Stimulated activated CD8-positive, alpha-beta memory T cell treated with anti-CD3 and anti-CD28 coated beads, Interleukin-12 subunit alpha, Interleukin-12 subunit beta, amount 100 ng/mL, for 24 hours (primary cell): ENCODE measurements around the gene GSTA2.
"Not testable (repeated sequence)": the region's sequence is repeated elsewhere in the genome, so short reads cannot be mapped to it uniquely, and the experiment has no call there.

Source experiments
- DNase-seq: peaks from one replicate; pipeline ENCODE4 v3.0.0-alpha.2; 2020; ENCODE audit errors: extremely low read depth

Gene GSTA2

GRCh38 chr6:52763322-52763916 lies at the start of gene GSTA2:
Gene GSTA2, minus strand, starts transcription at chr6:52763475. Its CDS starts 5,528 bp downstream, at chr6:52757947.
- not testable (repeated sequence) for DNase-seq

GRCh38 chr6:52809777-52810176 lies 46.5 kb upstream of the GSTA2 start:
- not testable (repeated sequence) for DNase-seq

- no peak for DNase-seq
Measured at GRCh38 chr6:52808660-52809059, 45.4 kb upstream of the GSTA2 start.

- DNase-seq, result not testable (repeated sequence)
Measured at GRCh38 chr6:52803668-52804255, 40.5 kb upstream of the GSTA2 start, which contains the start of gene GSTA1. Gene GSTA1, minus strand, starts transcription at chr6:52803816. Its CDS starts 4,549 bp downstream, at chr6:52799267.

DNA sequence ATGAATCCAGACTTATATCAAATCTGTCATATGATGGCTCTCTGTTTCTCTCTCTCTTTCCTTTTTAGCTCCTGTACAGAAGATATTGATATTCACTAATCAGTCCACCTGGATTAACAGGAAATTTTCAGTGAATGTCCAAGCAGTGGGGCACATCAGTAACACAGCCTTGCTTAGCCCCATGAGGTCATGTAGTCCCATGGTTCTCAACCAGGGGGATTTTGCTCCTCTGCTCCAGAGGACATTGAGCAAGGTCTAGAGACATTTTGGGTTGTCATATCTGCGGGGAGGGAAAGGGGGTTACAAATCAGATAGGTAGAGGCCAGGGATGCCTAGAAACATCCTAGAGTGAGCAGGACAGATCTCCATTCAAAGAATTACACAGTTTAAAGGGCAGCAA lies 39.5 kb upstream of the GSTA2 start:
- DNase-seq, result no peak

GRCh38 chr6:52801188-52801841 lies 38.0 kb upstream of the GSTA2 start:
- no peak for DNase-seq

GRCh38 chr6:52799272-52799671 lies 36.0 kb upstream of the GSTA2 start:
- not testable (repeated sequence) for DNase-seq

DNA sequence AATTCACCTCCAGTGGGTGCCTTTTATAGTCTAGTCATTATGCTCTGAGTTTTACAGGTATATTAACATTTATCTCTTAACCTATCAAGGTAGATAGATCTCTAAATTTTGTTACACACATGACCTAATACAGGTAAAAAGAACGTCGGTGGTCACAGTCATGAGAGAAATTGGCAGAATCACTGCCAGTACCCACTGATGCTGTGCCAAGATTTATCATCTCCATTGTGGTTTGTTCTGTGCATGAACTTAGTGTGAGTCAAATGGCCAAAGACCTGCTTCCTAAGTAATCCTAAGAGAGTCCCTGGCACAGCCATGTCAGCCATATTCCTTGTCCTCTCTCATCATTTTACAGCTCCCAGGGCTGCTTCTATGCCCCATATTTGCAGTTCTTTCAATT lies 31.1 kb upstream of the GSTA2 start:
- not testable (repeated sequence) for DNase-seq

GRCh38 chr6:52790861-52791260 lies 27.6 kb upstream of the GSTA2 start:
- no peak for DNase-seq

GRCh38 chr6:52789658-52790057 lies 26.4 kb upstream of the GSTA2 start:
- DNase-seq, result not testable (repeated sequence)

DNA sequence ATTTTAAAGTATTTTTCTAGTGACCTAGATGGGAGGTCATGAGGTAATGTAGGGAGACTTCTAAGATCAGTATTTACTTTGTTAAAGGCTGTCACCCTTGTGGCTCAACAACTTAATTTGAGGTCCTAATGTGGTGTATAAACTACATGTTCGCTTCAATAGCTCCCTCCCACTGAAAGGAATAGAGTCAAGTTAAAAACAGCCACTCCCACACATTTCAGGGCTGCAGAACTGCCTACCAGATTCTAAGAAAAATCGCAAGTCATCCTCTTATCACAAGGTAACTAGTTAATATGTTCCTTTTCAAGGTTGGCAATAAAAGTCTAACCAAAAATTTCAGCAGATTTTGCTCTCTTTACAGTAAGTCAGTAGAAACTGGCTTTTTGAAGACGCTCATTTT lies 25.2 kb upstream of the GSTA2 start:
- DNase-seq, result no peak

GRCh38 chr6:52787917-52788316 lies 24.6 kb upstream of the GSTA2 start:
- no peak for DNase-seq

DNA sequence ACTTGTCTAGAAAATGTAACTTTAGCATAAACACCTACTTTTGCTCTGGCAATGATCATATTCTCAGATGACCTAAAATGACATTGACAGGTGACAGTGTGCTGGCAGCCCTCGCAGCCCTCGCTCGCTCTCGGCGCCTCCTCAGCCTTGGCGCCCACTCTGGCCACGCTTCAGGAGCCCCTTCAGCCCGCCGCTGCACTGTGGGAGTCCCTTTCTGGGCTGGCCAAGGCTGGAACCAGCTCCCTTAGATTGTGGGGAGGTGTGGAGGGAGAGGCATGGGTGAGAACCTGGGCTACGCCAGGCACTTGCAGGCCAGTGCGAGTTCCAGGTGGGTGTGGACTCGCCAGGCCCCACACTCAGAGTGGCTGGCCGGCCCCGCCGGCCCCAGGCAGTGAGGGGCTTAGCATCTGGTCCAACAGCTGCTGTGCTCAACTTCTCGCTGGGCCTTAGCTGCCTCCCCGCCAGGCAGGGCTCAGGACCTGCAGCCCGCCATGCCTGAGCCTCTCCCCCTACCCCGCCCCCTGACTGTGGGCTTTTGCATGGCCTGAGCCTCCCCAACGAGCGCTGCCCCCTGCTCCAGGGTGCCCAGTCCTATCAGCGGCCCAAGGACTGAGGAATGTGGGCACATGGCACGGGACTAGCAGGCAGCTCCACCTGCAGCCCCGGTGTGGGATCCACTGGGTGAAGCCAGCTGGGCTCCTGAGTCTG lies 23.1 kb upstream of the GSTA2 start:
- DNase-seq, result no peak

DNA sequence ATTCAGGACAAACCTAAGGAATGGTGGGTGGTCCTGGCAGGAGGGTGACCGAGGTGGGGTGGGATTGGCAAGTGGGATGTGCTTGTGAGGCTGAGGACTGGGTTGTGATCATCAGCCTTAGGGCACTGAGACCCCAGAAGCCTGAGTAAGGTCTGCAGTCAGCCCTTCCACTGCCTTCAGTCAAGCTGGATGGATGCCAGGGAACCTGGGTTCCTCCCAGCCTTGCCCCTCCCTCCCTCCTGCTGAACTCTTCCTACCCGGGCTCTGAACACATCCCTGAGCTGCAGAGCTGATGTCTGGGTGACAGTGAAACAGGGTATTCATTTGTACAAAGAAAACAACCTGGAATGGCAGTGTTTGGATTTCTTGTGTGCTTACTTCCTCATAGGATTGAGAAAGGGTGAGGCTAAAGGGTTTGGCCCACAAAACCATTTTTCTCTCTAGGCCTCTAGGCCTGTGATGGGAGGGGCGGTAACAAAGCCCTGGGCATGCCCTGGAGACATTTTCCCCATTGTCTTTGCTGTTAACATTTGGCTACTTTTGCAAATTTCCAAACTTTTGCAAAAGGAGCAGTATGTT lies 19.5 kb upstream of the GSTA2 start:
- DNase-seq, result not testable (repeated sequence)

DNA sequence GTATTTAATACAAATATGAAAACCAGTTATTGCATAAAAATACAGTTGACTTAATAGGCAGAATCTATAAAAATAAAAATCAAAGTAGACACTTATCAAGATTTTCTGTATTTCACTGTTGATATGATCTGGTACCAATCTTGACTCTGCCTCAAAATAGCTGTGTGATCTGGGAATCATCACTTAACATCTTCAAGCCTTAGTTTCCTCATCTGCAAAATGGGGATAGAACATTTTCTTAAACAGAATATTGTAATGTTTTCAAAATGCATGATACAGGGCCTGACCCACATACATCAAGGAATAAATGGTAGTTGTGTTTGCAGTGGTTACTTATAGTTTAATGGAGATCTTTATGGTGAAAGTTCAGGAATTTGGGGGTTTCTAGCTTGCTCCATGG lies 18.9 kb upstream of the GSTA2 start:
- DNase-seq, result not testable (repeated sequence)

- DNase-seq, result no peak
Measured at GRCh38 chr6:52779237-52779636, 16.0 kb upstream of the GSTA2 start.

DNA sequence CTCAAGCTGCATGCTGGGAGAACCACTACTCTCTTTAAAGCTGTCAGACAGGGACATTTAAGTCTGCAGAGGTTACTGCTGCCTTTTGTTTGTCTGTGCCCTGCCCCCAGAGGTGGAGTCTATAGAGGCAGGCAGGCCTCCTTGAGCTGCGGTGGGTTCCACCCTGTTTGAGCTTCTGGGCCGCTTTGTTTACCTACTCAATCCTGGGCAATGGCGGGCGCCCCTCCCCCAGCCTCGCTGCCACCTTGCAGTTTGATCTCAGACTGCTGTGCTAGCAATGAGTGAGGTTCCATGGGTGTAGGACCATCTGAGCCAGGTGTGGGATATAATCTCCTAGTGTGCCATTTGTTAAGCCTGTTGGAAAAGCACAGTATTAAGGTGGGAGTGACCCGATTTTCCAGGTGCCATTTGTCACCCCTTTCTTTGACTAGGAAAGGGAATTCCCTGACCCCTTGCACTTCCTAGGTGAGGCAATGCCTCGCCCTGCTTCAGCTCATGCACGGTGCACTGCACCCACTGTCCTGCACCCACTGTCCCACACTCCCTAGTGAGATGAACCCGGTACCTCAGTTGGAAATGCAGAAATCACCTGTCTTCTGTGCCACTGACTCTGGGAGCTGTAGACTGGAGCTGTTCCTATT lies 13.6 kb upstream of the GSTA2 start:
- not testable (repeated sequence) for DNase-seq

DNA sequence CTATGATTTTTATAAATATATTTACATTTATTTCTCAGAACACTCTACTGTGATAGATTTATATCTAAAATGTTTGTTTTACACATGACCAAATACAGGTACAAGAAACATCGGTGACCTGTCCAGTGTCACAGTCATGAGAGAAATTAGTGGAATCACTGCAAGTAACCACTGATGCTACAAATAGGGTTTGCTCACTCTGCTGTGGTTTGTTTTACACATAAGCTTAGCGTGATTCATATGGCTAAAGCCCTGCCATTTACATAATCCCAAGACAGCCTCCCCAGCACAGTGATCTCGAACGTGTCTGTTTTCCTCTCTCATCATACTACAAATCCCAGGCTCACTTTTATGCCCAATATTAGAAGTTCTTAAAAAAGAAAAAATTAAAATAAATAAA lies 6.1 kb upstream of the GSTA2 start:
- not testable (repeated sequence) for DNase-seq

DNA sequence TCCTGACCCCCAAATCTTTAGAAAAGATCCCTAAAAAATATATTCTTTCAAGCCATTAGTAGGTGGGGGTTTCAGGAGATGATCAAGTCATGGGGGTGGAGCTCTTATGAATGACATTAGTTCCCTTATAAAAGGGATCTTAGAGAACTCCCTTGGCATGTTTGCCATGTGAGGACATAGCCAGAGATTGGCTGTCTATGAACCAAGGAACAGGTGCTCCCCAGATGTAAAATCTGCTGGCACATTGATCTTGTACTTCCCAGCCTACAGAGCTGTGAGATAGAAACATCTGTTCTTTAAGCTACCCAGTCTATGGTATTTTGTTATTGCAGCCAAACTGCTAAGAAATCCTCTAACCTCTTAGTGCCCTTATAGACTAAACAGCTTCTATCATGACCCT lies 4.4 kb upstream of the GSTA2 start:
- DNase-seq, result not testable (repeated sequence)

DNA sequence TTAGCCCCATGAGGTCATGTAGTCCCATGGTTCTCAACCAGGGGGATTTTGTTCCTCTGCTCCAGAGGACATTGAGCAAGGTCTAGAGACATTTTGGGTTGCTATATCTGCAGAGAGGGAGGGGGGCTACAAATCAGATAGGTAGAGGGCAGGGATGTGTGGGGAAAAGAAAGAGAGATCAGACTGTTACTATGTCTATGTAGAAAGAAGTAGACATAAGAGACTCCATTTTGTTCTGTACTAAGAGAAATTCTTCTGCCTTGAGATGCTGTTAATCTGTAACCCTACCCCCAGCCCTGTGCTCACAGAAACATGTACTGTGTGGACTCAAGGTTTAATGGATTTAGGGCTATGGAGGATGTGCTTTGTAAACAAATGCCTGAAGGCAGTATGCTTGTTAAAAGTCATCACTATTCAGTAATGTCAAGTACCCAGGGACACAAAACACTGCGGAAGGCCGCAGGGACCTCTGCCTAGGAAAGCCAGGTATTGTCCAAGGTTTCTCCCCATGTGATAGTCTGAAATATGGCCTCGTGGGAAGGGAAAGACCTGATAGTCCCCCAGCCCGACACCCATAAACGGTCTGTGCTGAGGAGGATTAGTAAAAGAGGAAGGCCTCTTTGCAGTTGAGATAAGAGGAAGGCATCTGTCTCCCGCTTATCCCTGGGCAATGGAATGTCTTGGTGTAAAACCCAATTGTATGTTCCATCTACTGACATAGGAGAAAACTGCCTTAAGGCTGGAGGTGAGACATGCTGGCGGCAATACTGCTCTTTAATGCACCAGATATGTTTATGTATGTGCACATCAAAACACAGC lies 1.4 kb downstream of the GSTA2 start:
- not testable (repeated sequence) for DNase-seq
